HG03432 (cell line): Measurements from ENCODE around the gene TOX3.

Source experiments
- ATAC-seq: cut with Tn5 transposase; IDR thresholded peaks from one replicate; pipeline ENCODE4 v1.9.1; 2021; ENCODE audit warnings: mild to moderate bottlenecking, moderate library complexity; ENCODE audit not compliant: unreplicated experiment

Gene TOX3

DNA sequence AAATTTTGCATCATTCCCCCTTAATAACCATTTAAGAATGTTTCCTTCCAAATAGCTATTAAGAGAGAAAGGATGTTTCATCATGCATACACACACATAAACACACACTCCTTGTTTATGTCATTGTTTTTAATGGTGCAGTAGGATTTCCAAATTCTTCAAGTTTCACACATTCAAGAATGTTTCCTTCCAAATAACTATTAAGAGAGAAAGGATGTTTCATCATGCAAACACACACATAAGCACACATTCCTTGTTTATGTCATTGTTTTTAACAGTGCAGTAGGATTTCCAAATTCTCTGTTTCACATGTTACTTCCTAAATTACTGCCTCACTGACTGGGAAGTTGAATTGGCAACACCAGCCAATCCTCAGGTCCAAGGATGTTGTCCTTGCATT is 7.8 kb downstream of the TOX3 start:
- ATAC-seq, result no peak

DNA sequence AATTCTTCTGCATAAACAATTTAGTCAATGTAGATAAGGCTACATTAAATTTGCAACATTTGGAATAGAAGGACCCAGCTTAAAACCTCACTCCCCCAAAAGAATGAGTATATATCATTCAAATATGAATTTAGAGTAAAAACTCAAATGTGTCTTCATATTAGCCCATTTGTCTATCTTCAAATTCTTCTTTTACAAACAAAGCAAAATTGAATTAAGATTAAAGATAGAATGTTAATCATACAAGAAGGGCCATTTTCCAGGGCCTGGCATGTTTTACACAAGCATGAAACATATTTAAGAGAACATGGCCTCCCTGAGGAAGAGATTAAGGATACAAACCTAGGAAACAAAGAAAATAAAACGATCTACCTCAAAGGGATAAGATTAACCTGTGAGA is 8.4 kb downstream of the TOX3 start:
- no peak for ATAC-seq

DNA sequence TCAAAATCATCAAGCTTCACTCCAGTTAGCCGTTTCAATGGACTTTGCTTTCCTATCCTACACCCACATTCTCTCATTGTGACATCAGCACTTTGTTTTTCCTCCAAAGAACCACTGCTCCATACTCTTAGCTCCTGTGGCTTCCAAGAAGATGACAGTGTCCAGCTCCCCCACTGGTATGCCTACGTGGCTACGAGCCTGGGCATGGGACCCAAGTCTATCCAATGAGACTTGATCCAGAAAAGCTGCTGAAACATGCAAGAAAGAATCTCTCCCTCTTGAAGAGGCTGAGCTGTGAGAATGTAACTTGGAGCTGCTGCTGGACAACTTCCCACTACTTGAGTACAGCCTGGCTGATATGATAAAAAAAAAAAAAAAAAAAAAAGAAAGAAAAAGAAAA is 9.4 kb downstream of the TOX3 start:
- ATAC-seq, result no peak

GRCh38 chr16:52535076-52535475 is 11.9 kb downstream of the TOX3 start:
- ATAC-seq, result no peak

DNA sequence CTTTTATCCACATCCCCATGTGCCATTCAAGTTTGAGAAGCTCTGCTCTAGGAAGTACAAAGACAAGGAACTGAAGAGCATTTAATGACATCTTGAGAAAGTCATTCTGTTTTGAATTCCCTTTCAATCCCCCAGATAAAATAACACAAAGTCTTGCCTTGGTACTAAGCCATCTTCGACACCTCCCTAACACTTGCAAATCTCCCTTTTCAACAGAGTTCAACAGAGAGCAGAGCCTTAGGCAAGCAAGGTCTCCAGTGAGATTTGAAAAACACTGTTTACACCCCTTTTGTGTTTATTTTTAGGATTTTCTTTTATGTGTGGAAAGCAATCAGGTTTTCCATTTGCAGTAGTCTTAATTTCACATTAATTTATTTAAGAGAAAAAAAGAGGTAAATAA is 13.6 kb downstream of the TOX3 start:
- no peak for ATAC-seq

DNA sequence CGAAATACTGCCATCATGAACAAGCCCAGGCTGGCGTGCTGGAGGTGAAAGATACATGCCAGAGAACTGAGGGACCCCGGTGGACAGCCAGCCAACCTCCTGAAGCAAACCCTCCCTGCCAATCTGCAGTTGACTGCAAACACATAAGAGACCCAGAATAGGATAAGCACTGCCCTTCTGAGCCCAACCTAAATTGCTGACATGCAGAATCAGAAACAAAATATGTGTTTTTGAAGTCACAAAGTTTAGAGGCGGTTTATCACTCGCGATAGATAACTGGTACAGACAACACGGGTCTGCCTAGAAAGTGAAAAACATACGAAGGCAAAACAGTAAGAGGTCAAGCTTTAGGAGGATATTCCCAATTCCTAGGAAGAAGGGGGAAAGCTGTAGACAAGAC is 14.6 kb downstream of the TOX3 start:
- no peak for ATAC-seq

DNA sequence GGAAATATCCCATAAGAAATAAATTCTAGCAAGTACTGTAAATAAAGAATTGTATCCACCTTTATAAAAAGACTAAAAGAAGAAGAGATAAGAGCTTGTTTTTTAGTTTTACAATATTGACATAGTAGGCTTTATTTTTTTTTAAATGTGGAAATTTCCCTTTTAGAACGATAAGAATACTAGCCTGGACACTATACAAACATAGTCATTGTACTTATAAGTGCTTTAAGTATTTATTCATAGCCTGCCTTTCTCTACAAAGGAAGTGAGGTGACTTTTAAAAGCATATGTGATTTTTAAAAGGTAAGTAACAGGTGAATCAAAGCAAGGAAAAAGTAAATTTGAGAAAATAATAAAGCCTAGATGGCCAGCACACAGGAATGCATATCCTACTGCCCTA is 17.7 kb downstream of the TOX3 start:
- no peak for ATAC-seq

GRCh38 chr16:52528393-52529065 is 18.4 kb downstream of the TOX3 start:
- no peak for ATAC-seq

- no peak for ATAC-seq
Measured at GRCh38 chr16:52526830-52527229, 20.1 kb downstream of the TOX3 start.

- no peak for ATAC-seq
Measured at GRCh38 chr16:52526116-52526828, 20.7 kb downstream of the TOX3 start.

DNA sequence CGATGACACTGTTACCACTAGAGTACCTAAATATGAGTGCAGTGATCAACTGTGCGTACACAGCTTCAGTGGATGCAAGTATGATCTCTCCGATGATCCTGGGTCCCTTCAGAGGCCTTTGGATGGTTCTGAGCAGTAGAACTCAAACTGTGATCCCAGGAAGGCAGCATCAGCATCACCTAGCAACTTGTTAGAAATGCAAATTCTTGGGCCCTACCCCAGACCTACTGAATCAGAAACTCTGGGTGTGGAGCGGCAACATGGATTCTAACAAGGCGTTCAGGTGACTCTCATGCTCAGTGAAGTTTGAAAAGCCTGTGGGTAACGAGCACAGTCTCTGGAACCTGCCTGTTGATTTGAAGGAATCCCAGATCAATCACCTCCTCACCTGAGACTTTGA is 25.4 kb downstream of the TOX3 start:
- ATAC-seq, result no peak

DNA sequence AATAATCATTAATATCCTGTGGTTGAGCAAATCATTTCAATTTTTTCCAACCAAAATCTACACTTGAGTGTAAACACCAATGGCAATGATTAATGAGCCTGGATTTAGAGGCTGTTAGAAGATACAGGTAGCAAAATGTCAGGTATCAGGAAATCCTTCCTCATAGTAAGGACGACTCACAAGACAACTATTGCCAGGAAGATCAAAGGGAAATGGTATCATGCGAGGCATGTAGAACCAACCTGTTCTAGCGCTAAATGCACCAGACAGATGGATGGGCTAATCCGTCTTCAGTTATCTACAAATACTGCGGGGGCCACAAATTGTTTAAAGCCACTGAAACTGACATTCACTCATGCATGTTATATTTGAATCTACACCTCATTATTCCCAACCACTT is 28.1 kb downstream of the TOX3 start:
- no peak for ATAC-seq

DNA sequence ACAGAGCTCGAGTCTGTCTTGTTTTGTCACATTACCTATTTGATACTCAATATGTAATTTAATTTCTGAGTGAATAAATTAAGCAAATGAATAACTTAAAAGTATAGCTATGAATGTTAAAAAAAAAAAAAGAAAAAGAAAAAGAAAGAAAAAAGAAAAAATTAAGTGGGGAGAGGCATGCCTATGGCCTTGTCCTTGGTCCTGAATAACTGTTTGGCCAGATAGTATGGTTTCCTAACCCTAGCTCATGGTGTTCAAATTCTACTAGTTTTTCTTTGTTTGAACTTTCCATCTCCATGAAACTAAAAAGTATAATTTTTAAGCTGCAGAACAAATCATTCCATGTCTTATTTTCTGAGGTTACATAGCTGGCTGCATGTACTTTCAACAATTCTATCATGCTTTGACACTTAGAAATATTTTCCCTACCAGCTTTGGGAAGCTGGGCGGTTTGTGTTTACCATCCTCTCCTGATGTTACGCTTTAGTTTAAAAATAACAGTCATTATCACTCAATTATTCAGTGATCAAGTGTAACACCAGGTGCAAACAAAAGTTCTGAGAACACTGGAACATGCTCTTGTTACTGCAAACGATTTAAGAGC is 31.8 kb downstream of the TOX3 start:
- ATAC-seq, result no peak

GRCh38 chr16:52512297-52512987 is 34.5 kb downstream of the TOX3 start:
- ATAC-seq, result no peak

DNA sequence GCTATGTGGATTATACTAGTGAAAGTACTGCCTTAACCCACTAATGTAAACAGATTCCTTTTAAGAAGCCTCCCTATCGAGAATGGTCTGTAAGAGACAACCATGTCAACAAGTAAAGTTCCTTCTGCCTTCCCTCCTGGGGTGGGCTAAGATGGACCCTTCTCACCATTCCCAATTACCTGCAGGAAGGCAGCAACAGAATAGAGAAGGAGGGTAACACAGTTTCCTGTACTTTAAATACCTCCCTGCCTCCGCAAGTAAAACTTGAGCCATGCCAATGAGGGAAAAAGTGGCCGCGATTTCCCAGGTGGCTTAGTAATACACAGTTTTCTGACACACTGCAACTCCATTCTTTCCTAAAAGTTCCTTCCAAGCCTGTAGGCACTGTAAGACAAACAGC is 45.2 kb downstream of the TOX3 start:
- no peak for ATAC-seq

DNA sequence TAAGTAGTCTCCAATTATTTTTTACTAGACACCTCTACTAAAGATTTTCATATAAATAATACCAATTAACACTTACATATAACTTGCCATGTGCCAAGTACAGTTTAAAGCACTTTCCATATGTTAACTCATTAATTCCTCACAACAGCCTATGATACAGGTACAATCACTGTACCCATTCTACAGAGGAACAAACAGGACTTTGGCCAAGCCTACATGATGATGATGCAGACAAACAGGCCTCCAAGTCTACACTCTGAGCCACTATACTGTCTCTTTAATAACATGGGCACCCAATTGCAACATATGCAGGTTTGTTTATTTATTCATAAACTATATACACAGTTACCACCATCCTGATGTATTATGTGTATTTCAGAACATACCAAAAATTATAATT is 46.0 kb downstream of the TOX3 start:
- ATAC-seq, result no peak

- no peak for ATAC-seq
Measured at GRCh38 chr16:52499060-52499440, 47.9 kb downstream of the TOX3 start.

GRCh38 chr16:52498328-52499059 is 48.4 kb downstream of the TOX3 start:
- no peak for ATAC-seq

GRCh38 chr16:52497067-52497816 is 49.7 kb downstream of the TOX3 start:
- ATAC-seq, result no peak

DNA sequence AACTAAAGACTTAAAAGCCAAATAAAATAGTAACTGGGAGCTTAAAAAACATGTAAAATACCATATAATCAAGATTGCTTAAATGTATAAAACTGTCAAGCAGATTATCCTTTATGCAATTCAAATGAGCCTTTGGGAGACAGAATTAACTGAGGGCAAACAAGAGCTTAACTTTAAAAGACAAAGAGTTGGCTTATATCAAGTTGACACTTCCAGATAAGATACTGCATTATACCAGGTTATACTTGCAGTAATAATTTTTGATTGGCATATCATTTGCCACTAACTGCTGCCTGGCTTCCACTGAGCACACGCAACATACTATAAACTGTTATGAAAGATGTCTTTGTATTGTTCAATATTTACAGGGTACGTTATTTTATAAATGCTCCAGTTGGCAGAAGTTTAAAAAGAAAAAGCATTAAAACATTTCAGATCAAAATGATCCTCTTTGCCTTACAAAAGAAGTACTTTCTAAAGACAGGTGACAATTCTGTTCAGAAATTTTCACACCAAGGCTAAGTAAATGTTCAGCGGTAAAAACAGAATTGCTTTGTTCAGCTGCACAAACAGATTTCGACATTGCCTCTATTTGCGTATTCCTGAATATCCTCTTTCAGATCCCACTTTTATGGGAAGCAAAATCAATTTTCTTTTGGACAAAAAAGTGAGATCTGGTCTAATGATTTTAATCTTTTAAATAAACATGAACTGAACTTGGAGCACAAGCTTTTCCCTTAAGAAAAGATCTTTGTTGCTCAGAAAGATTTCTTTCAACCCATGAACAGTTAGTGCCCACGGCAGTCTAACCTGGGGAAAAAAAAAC is 50.7 kb downstream of the TOX3 start:
- ATAC-seq, result no peak
